GM23248 (cell line): Measurements from ENCODE around the gene TMUB1.

ENCODE experiments used
- EZH2 ChIP-seq: fragments of 200-600 bp; sonication (generic); IDR thresholded peaks from 2 replicates; pipeline ENCODE4 v1.6.1; 2018; ENCODE audit warnings: antibody characterized with exemption, mild to moderate bottlenecking; ENCODE audit not compliant: insufficient read depth, poor library complexity, severe bottlenecking
- EZH2phosphoT487 ChIP-seq: fragments of 200-600 bp; sonication (generic); IDR thresholded peaks from 2 replicates; pipeline ENCODE4 v1.6.1; 2018; ENCODE audit warnings: antibody characterized with exemption, moderate library complexity, mild to moderate bottlenecking, low read depth; ENCODE audit not compliant: insufficient read depth

DNA sequence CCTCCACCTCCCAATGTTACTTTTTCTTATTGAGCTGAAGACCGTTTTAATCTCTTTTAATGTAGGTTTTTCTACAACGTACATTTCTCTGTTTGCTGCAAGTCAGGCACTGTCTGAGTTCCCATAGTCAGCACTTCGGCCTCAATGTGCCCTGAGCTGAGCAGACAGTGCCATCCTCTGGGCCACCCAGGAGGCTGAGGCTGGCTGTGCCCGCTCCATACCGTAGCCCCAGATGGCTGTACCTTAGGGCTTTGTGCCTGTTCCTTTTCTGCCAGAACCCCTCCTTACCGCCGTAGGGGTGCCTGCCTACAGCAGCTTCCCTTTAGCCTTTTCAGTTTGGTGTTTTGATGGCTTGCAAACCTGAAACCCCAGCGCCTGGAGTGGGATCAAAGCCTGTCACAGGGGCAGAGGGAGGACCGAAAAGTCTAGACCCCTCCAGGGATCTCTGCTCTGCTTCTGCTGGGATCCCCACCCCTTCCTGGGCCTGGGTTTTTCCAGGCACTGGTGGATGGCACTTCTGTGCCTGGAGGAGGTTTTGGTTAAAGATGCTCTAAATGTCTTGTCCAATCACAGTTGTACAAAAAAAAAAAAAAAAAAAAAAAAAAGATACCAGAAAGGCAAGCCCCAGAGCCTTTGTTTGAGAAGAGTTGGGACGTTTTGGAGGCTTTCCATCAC lies 12.0 kb upstream of the TMUB1 start:
- TF ChIP-seq EZH2 (no peak), EZH2phosphoT487 (no peak)
